Ectodermal cell (in vitro differentiated cells): Measurements from ENCODE around the gene ICOS.

Experiments used
- H3K27ac ChIP-seq: 2 replicates; pipeline ENCODE4 v1.7.0; 2013; ENCODE audit warnings: mild to moderate bottlenecking, low read depth, low read length; ENCODE audit not compliant: insufficient read depth, poor library complexity, severe bottlenecking
- H3K27me3 ChIP-seq: 2 replicates; pipeline ENCODE4 v1.7.0; 2013; ENCODE audit warnings: mild to moderate bottlenecking, low read length; ENCODE audit not compliant: insufficient read depth, control insufficient read depth, poor library complexity, severe bottlenecking
- H3K36me3 ChIP-seq: one replicate; pipeline ENCODE4 v1.7.0; 2013; ENCODE audit warnings: low read length; ENCODE audit not compliant: control insufficient read depth, insufficient read depth
- H3K4me1 ChIP-seq: one replicate; pipeline ENCODE4 v1.7.0; 2013; ENCODE audit warnings: low read length; ENCODE audit not compliant: control insufficient read depth, insufficient read depth
- H3K4me3 ChIP-seq: 2 replicates; pipeline ENCODE4 v1.7.0; 2013; ENCODE audit warnings: low read depth, low read length, control low read depth; ENCODE audit not compliant: insufficient read depth
- H3K9me3 ChIP-seq: 2 replicates; pipeline ENCODE4 v1.7.0; 2013; ENCODE audit warnings: mild to moderate bottlenecking, low read length, moderate library complexity; ENCODE audit not compliant: control insufficient read depth
- WGBS, 2 experiments: methylation state at CpG; one replicate each; pipeline ENCODE4 v1.1.7; 2013; ENCODE audit warnings: missing lambda C conversion rate in 2 of 2; 5-methylcytosine and 5-hydroxymethylcytosine counted together

The ICOS gene

DNA sequence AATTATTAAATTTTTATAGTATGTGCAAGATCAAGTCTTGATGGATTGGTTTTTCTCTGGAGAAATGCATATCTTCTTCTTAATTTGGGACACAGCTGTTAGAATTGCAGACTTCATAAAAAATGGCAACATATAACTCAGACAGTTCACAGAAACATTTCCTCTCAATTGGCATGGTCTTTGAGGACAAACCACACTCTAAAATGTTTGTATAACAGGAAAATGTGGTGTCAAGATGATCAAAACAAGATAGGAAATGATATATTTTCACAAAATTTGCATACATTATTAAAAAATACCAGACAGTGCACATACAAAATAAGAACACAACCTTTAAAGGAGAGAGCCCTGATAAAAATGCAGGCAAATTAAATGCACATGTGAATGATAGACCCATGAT, 63.9 kb downstream of the ICOS start:
- no peak overlapping the region for H3K27ac ChIP-seq
- no peaks in the 10 kb centered on the region for H3K36me3 ChIP-seq
- H3K9me3 ChIP-seq, result no peaks in the 10 kb centered on the region
- no peak overlapping the region for H3K4me3 ChIP-seq
- no peaks in the 10 kb centered on the region for H3K27me3 ChIP-seq
- no peaks in the 10 kb centered on the region for H3K4me1 ChIP-seq

DNA sequence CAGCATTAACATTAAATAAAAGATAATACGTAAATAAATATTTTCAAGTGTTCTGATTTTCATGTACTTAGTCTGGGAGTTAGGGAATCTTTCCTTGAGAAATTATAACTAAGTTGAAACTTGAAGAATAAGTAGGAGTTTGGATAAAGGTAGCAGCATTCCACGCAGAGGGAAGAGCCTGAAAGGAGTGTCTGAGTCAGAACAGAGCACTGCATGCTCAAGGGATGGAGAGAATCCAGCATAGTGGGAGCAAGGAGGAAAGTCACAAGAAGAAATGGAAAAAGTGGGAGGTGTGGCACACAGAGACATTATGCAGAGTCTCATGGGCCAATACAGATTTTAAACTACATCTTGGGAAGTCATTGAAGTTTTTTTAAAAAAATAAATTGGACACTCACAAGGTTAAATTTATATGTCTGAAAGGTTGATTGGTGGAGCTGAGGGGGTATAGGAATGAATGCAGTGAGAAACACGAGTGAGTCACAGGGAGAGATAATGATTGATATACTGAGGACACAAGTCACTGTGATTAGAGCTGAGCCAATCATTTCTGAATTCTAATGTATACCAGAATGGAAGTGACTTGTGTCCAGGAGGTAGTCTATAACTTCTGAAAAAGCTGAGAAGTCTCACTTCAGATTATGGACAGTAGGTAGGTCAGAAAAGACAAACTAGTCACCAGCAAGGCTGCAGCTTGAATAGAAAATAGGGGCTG, 66.9 kb downstream of the ICOS start:
- Histone ChIP-seq H3K27ac (no peak overlapping the region), H3K9me3 (no peaks in the 10 kb centered on the region), H3K27me3 (no peaks in the 10 kb centered on the region), H3K36me3 (no peaks in the 10 kb centered on the region), H3K4me1 (no peaks in the 10 kb centered on the region), H3K4me3 (no peak overlapping the region)
- WGBS, 2 experiments, result 90 to 94% methylated on average over 3 of the region's 3 CpGs

- Histone ChIP-seq H3K4me3 (no peak overlapping the region), H3K9me3 (no peaks in the 10 kb centered on the region), H3K36me3 (no peaks in the 10 kb centered on the region), H3K27ac (no peak overlapping the region), H3K27me3 (no peaks in the 10 kb centered on the region), H3K4me1 (no peaks in the 10 kb centered on the region)
- 93 to 100% methylated on average over 1 of the region's 1 CpG for WGBS, 2 experiments
These were observed 68.3 kb downstream of the ICOS start for GRCh38 chr2:204004912-204005311.

DNA sequence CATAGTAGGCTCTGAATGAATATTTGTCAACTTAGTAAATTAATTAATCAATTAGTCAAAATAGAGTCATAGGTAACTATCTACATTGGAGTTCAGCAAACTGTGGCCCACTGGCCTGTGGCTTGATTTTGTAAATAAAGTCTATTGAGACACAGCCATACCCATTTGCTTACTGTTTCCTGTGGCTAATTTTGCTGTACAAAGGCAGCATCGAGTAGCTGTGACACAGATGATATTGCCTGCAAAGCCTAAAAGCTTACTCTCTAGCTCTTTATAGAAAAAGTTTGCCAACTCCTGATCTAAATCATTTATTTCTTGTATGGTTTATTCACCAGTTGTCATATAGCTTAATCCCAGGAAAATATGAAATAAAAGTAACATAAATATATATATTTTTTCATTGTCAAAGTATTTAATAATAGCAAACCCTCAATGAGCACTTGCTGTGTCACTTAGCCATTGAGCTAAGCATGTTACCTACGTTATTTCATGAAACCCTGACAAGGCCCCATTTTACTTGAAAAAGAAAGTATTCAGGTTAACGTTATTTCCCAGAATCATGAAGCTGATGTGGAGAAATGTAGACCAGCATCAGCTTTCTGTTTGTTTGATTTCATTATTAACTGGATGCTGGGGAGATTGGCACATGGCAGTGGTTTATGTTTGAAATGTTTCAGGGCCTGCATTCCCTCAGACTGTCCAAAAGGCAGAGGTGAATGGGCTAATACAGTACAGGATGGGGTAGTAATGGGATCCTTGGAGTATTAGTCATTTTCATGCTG, 69.6 kb downstream of the ICOS start:
- no peak overlapping the region for H3K4me3 ChIP-seq
- H3K36me3 ChIP-seq, result no peaks in the 10 kb centered on the region
- H3K27ac ChIP-seq, result no peak overlapping the region
- H3K9me3 ChIP-seq, result no peaks in the 10 kb centered on the region
- H3K27me3 ChIP-seq, result no peaks in the 10 kb centered on the region
- WGBS, 2 experiments, result 92 to 97% methylated on average over 3 of the region's 3 CpGs
- no peaks in the 10 kb centered on the region for H3K4me1 ChIP-seq

DNA sequence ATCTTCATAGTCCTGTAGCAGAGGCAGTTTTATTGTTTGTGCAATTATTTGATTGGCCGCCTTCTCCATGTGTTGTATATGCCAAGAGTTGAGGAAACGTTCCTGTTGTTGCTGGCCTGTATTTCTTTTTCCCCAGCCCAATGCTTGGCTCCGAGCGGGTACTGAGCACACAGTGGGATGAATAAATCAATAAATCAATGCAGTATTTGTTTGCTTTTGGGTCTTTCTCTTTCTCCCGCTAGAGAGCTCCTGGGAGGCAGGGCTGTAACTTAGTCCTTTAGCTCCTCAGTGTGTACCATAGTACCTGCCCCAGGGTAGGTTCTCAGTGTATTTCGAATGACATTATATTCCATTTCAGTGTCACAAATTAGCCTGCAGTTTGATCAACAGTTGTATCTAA, 71.8 kb downstream of the ICOS start:
- Histone ChIP-seq H3K27me3 (no peaks in the 10 kb centered on the region), H3K4me3 (no peak overlapping the region), H3K27ac (no peak overlapping the region), H3K4me1 (no peaks in the 10 kb centered on the region), H3K9me3 (no peaks in the 10 kb centered on the region), H3K36me3 (no peaks in the 10 kb centered on the region)
- 92 to 93% methylated on average over 6 of the region's 6 CpGs for WGBS, 2 experiments

GRCh38 chr2:204010628-204011560, 74.3 kb downstream of the ICOS start:
- H3K4me3 ChIP-seq, result no peak overlapping the region
- no peak overlapping the region for H3K27ac ChIP-seq
- no peaks in the 10 kb centered on the region for H3K27me3 ChIP-seq
- WGBS, 2 experiments, result 93 to 94% methylated on average over 4 of the region's 4 CpGs
- H3K36me3 ChIP-seq, result no peaks in the 10 kb centered on the region
- no peaks in the 10 kb centered on the region for H3K9me3 ChIP-seq
- no peaks in the 10 kb centered on the region for H3K4me1 ChIP-seq
